ENCODE results near the gene TYW1.
"Not testable (repeated sequence)": the region's sequence is repeated elsewhere in the genome, so short reads cannot be mapped to it uniquely, and the experiment has no call there.

The TYW1 gene

GRCh38 chr7:66957595-66958290 lies 38.9 kb upstream of the TYW1 start:
- no peak overlapping the region for H3K4me3 ChIP-seq (ENCODE audit: low read depth, low read length)
- TF ChIP-seq CTCF (IDR thresholded peaks at IDR 0.05; ENCODE audit: borderline replicate concordance, insufficient read depth, low read depth, low read length) = no peak

DNA sequence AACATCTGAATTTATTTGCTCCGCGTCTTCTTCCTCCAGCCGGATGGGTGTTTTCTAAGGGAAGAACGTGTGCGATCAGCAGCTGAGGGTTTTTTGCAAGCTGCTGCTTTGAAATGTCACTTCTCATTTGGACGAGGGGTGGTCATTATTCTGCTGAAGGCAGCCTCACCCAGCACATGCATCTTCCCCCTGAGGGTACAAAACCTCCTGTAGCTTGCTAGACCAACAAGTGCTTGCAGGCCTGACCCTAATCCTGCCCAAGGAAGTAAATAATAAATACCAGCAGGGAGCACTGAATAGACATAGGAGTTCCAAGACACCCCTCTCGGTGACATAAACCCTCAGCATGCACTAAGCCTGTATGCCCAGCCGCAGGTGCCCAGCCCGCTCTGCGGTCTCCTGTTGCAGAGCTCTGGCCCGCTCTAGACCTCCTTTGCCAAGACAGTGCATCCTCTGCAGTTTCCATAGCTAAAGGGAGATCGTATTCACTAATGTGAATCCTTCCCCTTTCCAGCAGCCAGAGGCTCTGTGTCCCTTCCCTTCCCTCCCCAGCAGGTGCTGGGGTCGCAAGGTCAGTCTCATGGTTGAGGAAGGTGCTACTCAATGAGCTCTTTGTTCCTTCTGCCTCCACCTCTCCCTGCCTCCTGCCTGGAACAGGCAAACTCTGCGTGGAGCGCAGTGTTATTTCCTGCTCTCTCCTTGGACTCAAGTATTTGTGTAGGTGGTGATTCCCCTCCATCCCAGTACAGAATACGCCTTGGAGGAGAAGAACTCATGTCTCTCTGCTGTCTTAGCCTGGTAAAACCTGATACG lies 37.9 kb upstream of the TYW1 start:
- TF ChIP-seq CTCF (IDR thresholded peaks at IDR 0.05; ENCODE audit: borderline replicate concordance, insufficient read depth, low read depth, low read length) = no peak
- H3K4me3 ChIP-seq (ENCODE audit: low read depth, low read length) = no peak overlapping the region

DNA sequence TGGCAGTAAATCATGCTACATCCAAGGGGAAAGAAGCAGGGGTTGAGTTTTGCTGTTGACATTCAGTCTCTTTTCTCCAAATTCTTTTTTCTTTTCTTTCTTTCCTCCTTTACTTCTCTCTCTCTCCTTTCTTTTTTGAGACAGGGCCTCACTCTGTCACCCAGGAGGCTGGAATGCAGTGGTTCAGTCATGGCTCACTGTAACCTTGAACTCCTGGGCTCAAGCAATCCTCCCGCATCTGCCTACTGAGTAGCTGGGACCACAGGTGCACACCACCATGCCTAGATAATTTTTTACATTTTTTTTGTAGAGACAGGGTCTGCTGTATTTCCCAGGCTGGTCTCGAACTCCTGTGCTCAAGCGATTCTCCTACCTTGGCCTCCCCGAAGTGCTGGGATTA lies 36.4 kb upstream of the TYW1 start:
- no peak overlapping the region for H3K4me3 ChIP-seq (ENCODE audit: low read depth, low read length)
- TF ChIP-seq CTCF (IDR thresholded peaks at IDR 0.05; ENCODE audit: borderline replicate concordance, insufficient read depth, low read depth, low read length) = no peak

GRCh38 chr7:66961096-66961495 lies 35.5 kb upstream of the TYW1 start:
- H3K4me3 ChIP-seq (ENCODE audit: low read depth, low read length) = no peak overlapping the region
- TF ChIP-seq CTCF (IDR thresholded peaks at IDR 0.05; ENCODE audit: borderline replicate concordance, insufficient read depth, low read depth, low read length) = no peak

DNA sequence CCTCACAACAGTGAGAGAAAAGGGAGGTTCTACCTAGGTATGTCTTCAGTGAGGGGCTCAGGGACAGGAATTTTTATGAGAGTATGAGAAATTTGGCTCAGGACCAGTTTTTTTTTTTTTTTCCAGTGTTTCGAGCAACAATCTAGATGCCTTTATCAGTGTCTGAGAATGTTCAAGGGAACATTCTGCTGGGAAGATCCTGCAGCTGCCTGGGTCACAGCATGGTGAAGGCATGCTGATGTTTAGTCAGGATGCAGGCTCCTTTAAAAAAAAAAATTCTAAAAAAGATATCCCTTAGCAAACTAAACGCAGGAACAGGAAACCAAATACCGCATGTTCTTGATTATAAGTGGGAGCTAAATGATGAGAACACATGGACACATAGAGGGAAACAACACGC lies 32.2 kb upstream of the TYW1 start:
- TF ChIP-seq CTCF (IDR thresholded peaks at IDR 0.05; ENCODE audit: borderline replicate concordance, insufficient read depth, low read depth, low read length) = no peak
- no peak overlapping the region for H3K4me3 ChIP-seq (ENCODE audit: low read depth, low read length)

DNA sequence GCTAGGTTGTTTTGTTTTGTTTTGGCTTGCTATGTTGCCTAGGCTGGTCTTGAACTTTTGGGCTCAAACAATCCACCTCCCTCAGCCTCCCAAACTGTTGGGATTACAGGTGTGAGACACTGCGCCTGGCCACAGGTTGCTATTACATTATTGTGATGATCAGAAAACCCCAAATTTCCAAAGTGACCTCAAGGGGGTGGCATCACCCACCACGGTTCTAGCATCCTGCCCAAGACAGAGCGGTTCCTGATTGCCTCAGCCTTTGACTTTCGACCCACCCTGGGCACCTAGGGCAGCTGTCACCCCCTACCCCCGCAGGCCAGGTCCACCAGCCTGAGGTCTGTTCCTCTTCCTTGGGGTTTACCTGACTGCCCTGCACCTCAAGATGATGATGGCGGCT lies 29.6 kb upstream of the TYW1 start:
- no peak overlapping the region for H3K4me3 ChIP-seq (ENCODE audit: low read depth, low read length)
- TF ChIP-seq CTCF (IDR thresholded peaks at IDR 0.05; ENCODE audit: borderline replicate concordance, insufficient read depth, low read depth, low read length) = no peak

- not testable (repeated sequence) for H3K4me3 ChIP-seq (ENCODE audit: low read depth, low read length)
Observed at GRCh38 chr7:66969001-66969400, 27.6 kb upstream of the TYW1 start.
